ENCODE measurements around the gene DNMT3A.

DNMT3A gene

GRCh38 chr2:25308599-25308998 lies 33.1 kb downstream of the DNMT3A start:
- Histone ChIP-seq H3K36me3 (ENCODE audit: control insufficient read depth, insufficient read depth, low read length) (peaks cover 30% of the 10 kb centered on the region), H3K4me1 (ENCODE audit: control insufficient read depth, insufficient read depth, low read length, poor library complexity, severe bottlenecking) (peaks cover 32% of the 10 kb centered on the region), H3K27me3 (replicated peaks; ENCODE audit: control insufficient read depth, insufficient read depth, low read length, poor library complexity, severe bottlenecking) (no peaks in the 10 kb centered on the region), H3K27ac (ENCODE audit: insufficient read depth, low read length, poor library complexity, severe bottlenecking) (no peak overlapping the region), H3K4me3 (ENCODE audit: insufficient read depth, low read depth, low read length, poor library complexity, severe bottlenecking) (no peak overlapping the region), H3K9me3 (ENCODE audit: control insufficient read depth, low read length) (no peaks in the 10 kb centered on the region)
- no peak for DNase-seq

DNA sequence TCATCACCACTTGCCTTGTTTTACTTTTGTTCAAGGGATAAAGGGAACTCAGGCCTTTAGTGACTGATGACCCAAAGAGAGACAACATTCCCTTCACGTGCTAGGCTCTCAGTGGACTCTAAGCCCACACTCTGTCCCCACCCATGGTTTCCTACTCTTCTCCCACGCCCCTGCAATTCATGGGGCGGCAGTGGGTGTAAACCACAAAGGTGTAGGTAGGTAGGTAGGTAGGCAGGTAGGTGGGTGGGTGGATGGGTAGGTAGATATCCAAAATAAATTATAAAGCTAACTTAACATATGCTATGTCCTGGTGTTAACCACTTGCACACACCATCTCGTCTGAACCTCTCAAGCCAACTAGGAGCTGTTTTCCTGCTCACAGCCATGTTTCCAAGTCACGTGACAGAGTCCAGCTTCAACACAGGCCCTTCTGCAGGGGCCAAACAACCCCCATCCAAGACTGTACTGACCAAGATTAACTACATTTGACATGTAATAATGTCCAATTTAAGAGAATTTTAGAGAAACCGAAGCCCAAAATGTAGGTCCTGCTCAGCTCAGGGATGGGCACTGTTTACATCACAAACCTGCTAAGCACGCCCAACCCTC lies 33.7 kb downstream of the DNMT3A start:
- Histone ChIP-seq H3K27ac (ENCODE audit: insufficient read depth, low read length, poor library complexity, severe bottlenecking) (peak overlapping the region; percentile 31), H3K4me3 (ENCODE audit: insufficient read depth, low read depth, low read length, poor library complexity, severe bottlenecking) (no peak overlapping the region), H3K36me3 (ENCODE audit: control insufficient read depth, insufficient read depth, low read length) (peaks cover 36% of the 10 kb centered on the region), H3K9me3 (ENCODE audit: control insufficient read depth, low read length) (no peaks in the 10 kb centered on the region), H3K27me3 (replicated peaks; ENCODE audit: control insufficient read depth, insufficient read depth, low read length, poor library complexity, severe bottlenecking) (no peaks in the 10 kb centered on the region), H3K4me1 (ENCODE audit: control insufficient read depth, insufficient read depth, low read length, poor library complexity, severe bottlenecking) (peaks cover 26% of the 10 kb centered on the region)
- no peak for DNase-seq

GRCh38 chr2:25306777-25307368 lies 34.9 kb downstream of the DNMT3A start:
- Histone ChIP-seq H3K27me3 (replicated peaks; ENCODE audit: control insufficient read depth, insufficient read depth, low read length, poor library complexity, severe bottlenecking) (no peaks in the 10 kb centered on the region), H3K9me3 (ENCODE audit: control insufficient read depth, low read length) (no peaks in the 10 kb centered on the region), H3K36me3 (ENCODE audit: control insufficient read depth, insufficient read depth, low read length) (peaks cover 36% of the 10 kb centered on the region), H3K27ac (ENCODE audit: insufficient read depth, low read length, poor library complexity, severe bottlenecking) (no peak overlapping the region), H3K4me1 (ENCODE audit: control insufficient read depth, insufficient read depth, low read length, poor library complexity, severe bottlenecking) (peaks cover 24% of the 10 kb centered on the region), H3K4me3 (ENCODE audit: insufficient read depth, low read depth, low read length, poor library complexity, severe bottlenecking) (no peak overlapping the region)
- no peak for DNase-seq

DNA sequence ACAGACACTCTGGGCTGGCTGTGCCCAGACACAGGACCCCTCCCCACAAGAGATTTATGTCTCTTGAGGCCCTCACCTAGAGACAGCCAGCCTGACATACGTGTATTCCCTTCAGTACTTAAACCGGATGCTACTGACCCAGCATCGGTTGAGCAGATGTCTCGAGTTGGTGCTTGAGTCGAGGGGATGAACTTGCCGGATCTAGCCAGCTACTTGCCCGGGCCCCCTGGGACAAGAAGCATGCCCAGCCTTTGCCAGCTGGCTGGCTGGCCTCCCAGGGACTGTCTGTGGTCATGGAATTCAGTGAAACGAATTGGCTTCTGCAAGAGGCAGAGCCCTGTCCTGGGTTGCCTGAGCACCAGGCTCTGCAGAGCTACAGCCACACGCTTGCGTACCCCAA lies 36.0 kb downstream of the DNMT3A start:
- H3K4me1 ChIP-seq (ENCODE audit: control insufficient read depth, insufficient read depth, low read length, poor library complexity, severe bottlenecking), result peaks cover 28% of the 10 kb centered on the region
- peaks cover 29% of the 10 kb centered on the region for H3K36me3 ChIP-seq (ENCODE audit: control insufficient read depth, insufficient read depth, low read length)
- H3K27me3 ChIP-seq (replicated peaks; ENCODE audit: control insufficient read depth, insufficient read depth, low read length, poor library complexity, severe bottlenecking), result no peaks in the 10 kb centered on the region
- peak overlapping the region; percentile 51 for H3K27ac ChIP-seq (ENCODE audit: insufficient read depth, low read length, poor library complexity, severe bottlenecking)
- H3K9me3 ChIP-seq (ENCODE audit: control insufficient read depth, low read length), result no peaks in the 10 kb centered on the region
- DNase-seq, result no peak
- H3K4me3 ChIP-seq (ENCODE audit: insufficient read depth, low read depth, low read length, poor library complexity, severe bottlenecking), result no peak overlapping the region

- Histone ChIP-seq H3K4me1 (ENCODE audit: control insufficient read depth, insufficient read depth, low read length, poor library complexity, severe bottlenecking) (peaks cover 28% of the 10 kb centered on the region), H3K27ac (ENCODE audit: insufficient read depth, low read length, poor library complexity, severe bottlenecking) (peak overlapping the region; percentile 51), H3K4me3 (ENCODE audit: insufficient read depth, low read depth, low read length, poor library complexity, severe bottlenecking) (no peak overlapping the region), H3K9me3 (ENCODE audit: control insufficient read depth, low read length) (no peaks in the 10 kb centered on the region), H3K36me3 (ENCODE audit: control insufficient read depth, insufficient read depth, low read length) (peaks cover 31% of the 10 kb centered on the region), H3K27me3 (replicated peaks; ENCODE audit: control insufficient read depth, insufficient read depth, low read length, poor library complexity, severe bottlenecking) (no peaks in the 10 kb centered on the region)
- DNase-seq, result no peak
Measured at GRCh38 chr2:25304826-25305596, 36.7 kb downstream of the DNMT3A start.

DNA sequence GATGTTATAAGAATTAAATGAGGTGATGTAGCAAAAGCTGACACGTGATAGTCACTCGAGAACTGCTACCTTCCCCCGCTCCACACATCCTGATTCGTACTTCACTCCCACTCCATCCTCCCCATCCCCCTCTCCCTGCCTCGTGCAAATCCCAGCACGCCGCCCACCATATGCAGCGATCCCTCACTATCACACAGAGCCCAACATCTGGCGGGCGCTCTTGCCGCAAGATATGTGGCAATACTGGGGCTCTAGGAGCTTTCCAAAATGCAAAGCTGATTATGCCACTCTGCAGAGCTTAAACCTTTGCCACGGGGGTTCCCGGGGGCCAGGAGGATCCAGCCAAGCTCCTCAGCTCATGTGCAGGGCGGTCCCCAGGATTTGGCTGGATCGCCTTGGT lies 37.4 kb downstream of the DNMT3A start:
- Histone ChIP-seq H3K27me3 (replicated peaks; ENCODE audit: control insufficient read depth, insufficient read depth, low read length, poor library complexity, severe bottlenecking) (no peaks in the 10 kb centered on the region), H3K4me1 (ENCODE audit: control insufficient read depth, insufficient read depth, low read length, poor library complexity, severe bottlenecking) (peaks cover 28% of the 10 kb centered on the region), H3K36me3 (ENCODE audit: control insufficient read depth, insufficient read depth, low read length) (peaks cover 36% of the 10 kb centered on the region), H3K9me3 (ENCODE audit: control insufficient read depth, low read length) (no peaks in the 10 kb centered on the region), H3K4me3 (ENCODE audit: insufficient read depth, low read depth, low read length, poor library complexity, severe bottlenecking) (no peak overlapping the region), H3K27ac (ENCODE audit: insufficient read depth, low read length, poor library complexity, severe bottlenecking) (peak overlapping the region; percentile 46)
- no peak for DNase-seq

- peaks cover 28% of the 10 kb centered on the region for H3K4me1 ChIP-seq (ENCODE audit: control insufficient read depth, insufficient read depth, low read length, poor library complexity, severe bottlenecking)
- no peak overlapping the region for H3K27ac ChIP-seq (ENCODE audit: insufficient read depth, low read length, poor library complexity, severe bottlenecking)
- H3K36me3 ChIP-seq (ENCODE audit: control insufficient read depth, insufficient read depth, low read length), result peaks cover 36% of the 10 kb centered on the region
- no peak for DNase-seq
- H3K27me3 ChIP-seq (replicated peaks; ENCODE audit: control insufficient read depth, insufficient read depth, low read length, poor library complexity, severe bottlenecking), result no peaks in the 10 kb centered on the region
- H3K9me3 ChIP-seq (ENCODE audit: control insufficient read depth, low read length), result no peaks in the 10 kb centered on the region
- H3K4me3 ChIP-seq (ENCODE audit: insufficient read depth, low read depth, low read length, poor library complexity, severe bottlenecking), result no peak overlapping the region
Measured at GRCh38 chr2:25303633-25304236, 38.0 kb downstream of the DNMT3A start.

- no peak for DNase-seq
- Histone ChIP-seq H3K4me3 (ENCODE audit: insufficient read depth, low read depth, low read length, poor library complexity, severe bottlenecking) (no peak overlapping the region), H3K9me3 (ENCODE audit: control insufficient read depth, low read length) (no peaks in the 10 kb centered on the region), H3K27ac (ENCODE audit: insufficient read depth, low read length, poor library complexity, severe bottlenecking) (peak overlapping the region; percentile 35), H3K4me1 (ENCODE audit: control insufficient read depth, insufficient read depth, low read length, poor library complexity, severe bottlenecking) (peaks cover 28% of the 10 kb centered on the region), H3K36me3 (ENCODE audit: control insufficient read depth, insufficient read depth, low read length) (peaks cover 35% of the 10 kb centered on the region), H3K27me3 (replicated peaks; ENCODE audit: control insufficient read depth, insufficient read depth, low read length, poor library complexity, severe bottlenecking) (no peaks in the 10 kb centered on the region)
Measured at GRCh38 chr2:25302758-25303375, 38.9 kb downstream of the DNMT3A start.

DNA sequence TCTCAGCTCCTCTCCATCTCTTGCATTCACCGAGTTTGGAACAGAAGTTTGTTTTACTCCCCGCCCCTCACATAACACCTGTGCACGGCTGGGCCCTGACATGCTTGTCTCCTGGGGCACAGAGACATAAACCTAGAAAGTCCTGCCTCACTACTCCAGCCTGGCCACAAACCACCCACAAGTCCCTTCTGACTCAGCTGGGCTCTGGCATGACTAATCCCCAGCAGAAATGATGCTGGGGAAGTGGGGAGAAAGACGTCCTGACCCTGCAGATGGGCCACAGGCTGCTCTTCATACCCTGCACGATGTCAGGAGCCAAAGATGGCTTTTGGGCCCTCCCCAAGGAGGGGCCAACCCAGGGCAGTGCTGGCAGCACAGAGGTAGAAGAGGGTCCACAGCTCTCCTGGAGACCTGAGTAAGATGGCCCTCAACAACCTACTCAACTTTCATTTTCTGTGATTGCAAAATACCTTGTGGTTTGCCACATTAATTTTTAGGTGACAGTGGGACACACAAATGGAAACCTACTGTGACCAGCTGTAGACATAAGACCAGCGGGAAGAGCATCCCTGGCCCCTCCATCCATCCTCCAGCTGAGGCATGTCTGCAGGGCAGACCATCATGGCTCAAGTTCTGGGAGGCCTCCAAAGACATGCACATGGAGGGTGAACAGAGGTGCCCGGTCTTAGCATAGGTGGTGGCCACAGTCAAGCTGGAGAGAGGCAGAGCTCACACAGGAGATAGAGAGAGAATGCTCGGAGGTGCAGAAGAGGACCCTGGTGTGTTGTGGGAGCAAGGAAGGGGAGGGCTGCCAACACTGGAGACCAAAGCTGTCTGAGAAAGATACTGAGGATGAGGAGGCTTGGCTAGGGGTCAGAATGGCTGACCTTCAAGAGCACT lies 40.0 kb downstream of the DNMT3A start:
- H3K27ac ChIP-seq (ENCODE audit: insufficient read depth, low read length, poor library complexity, severe bottlenecking), result peak overlapping the region; percentile 41
- no peaks in the 10 kb centered on the region for H3K9me3 ChIP-seq (ENCODE audit: control insufficient read depth, low read length)
- H3K27me3 ChIP-seq (replicated peaks; ENCODE audit: control insufficient read depth, insufficient read depth, low read length, poor library complexity, severe bottlenecking), result no peaks in the 10 kb centered on the region
- peak; percentile 22 to 53 (median 47) for DNase-seq
- no peak overlapping the region for H3K4me3 ChIP-seq (ENCODE audit: insufficient read depth, low read depth, low read length, poor library complexity, severe bottlenecking)
- H3K4me1 ChIP-seq (ENCODE audit: control insufficient read depth, insufficient read depth, low read length, poor library complexity, severe bottlenecking), result peaks cover 28% of the 10 kb centered on the region
- peaks cover 29% of the 10 kb centered on the region for H3K36me3 ChIP-seq (ENCODE audit: control insufficient read depth, insufficient read depth, low read length)
